Smooth muscle cell (in vitro differentiated cells): ENCODE results near the gene MUC6. TPM values are rescaled to one million over a fixed set of nuclear protein-coding genes. Genes with fewer than 3 reads are reported as not detected.

Source experiments
- DNase-seq: peaks from one replicate; lab custom pipeline; 2025; ENCODE audit not compliant: unreplicated experiment; lab: John Stamatoyannopoulos, UW
- H2AFZ ChIP-seq: fragments of 200-600 bp; sonication (generic); 2 replicates; pipeline ENCODE4 v1.6.0; 2016; ENCODE audit warnings: antibody characterized with exemption, low read depth, mild to moderate bottlenecking
- H3F3A ChIP-seq: fragments of 200-600 bp; sonication (generic); 2 replicates; pipeline ENCODE4 v1.6.0; 2017; ENCODE audit warnings: antibody characterized with exemption, low read depth
- H3K27ac ChIP-seq: fragments of 200-600 bp; sonication (generic); 2 replicates; pipeline ENCODE4 v1.5.1; 2016; ENCODE audit warnings: low read depth, mild to moderate bottlenecking
- H3K27me3 ChIP-seq: fragments of 200-600 bp; sonication (generic); 2 replicates; pipeline ENCODE4 v1.6.1; 2016; ENCODE audit warnings: low read depth, mild to moderate bottlenecking
- H3K36me3 ChIP-seq: fragments of 200-600 bp; sonication (generic); 2 replicates; pipeline ENCODE4 v1.5.1; 2016; ENCODE audit warnings: low read depth
- H3K4me1 ChIP-seq: fragments of 200-600 bp; sonication (generic); 2 replicates; pipeline ENCODE4 v1.5.1; 2016; ENCODE audit warnings: low read depth
- H3K4me2 ChIP-seq: fragments of 200-600 bp; sonication (generic); 2 replicates; pipeline ENCODE4 v1.6.0; 2016; ENCODE audit warnings: mild to moderate bottlenecking
- H3K4me3 ChIP-seq: fragments of 200-600 bp; sonication (generic); 2 replicates; pipeline ENCODE4 v1.5.1; 2016; ENCODE audit warnings: mild to moderate bottlenecking
- H3K79me2 ChIP-seq: fragments of 200-600 bp; sonication (generic); 2 replicates; pipeline ENCODE4 v1.6.0; 2016; ENCODE audit warnings: low read depth, mild to moderate bottlenecking
- H3K9ac ChIP-seq: fragments of 200-600 bp; sonication (generic); 2 replicates; pipeline ENCODE4 v1.6.0; 2016; ENCODE audit warnings: low read depth
- H3K9me3 ChIP-seq: fragments of 200-600 bp; sonication (generic); replicated peaks from 2 replicates; pipeline ENCODE4 v1.5.1; 2016; ENCODE audit warnings: low read depth
- H4K20me1 ChIP-seq: fragments of 200-600 bp; sonication (generic); 2 replicates; pipeline ENCODE4 v1.6.0; 2016; ENCODE audit warnings: low read depth
- CTCF ChIP-seq: fragments of 200-600 bp; sonication (generic); IDR thresholded peaks from 2 replicates; pipeline ENCODE4 v1.5.1; 2017; ENCODE audit warnings: borderline replicate concordance, mild to moderate bottlenecking, antibody characterized with exemption; ENCODE audit not compliant: insufficient read depth, poor library complexity, severe bottlenecking
- WGBS: methylation state at CpG from one replicate; pipeline ENCODE4 v1.1.7; 2016; ENCODE audit warnings: low lambda C conversion rate; 5-methylcytosine and 5-hydroxymethylcytosine counted together
- polyA plus RNA-seq: library from polyadenylated mRNA; unstranded; fragments of >200 nt; fragmentation: Nextera tagmentation; extraction: Ambion mirVana; gene quantifications from 2 replicates; pipeline ENCODE4 v1.2.1, GENCODE V29; 2016
- total RNA-seq: library from RNA; depleted of rRNA; stranded (reverse); fragments of >200 nt; gene quantifications from 2 replicates; pipeline ENCODE4 v1.2.3, GENCODE V29; 2014

Gene MUC6
- total and polyA plus RNA-seq, 2 experiments from 2014 or later, result not detected

- no peak overlapping the region for H3K27ac ChIP-seq
- no peak for TF ChIP-seq CTCF
- no peak overlapping the region for H3K4me3 ChIP-seq
- no peaks in the 10 kb centered on the region for H3K27me3 ChIP-seq
- H3K79me2 ChIP-seq, result peaks cover 36% of the 10 kb centered on the region
- H3K4me2 ChIP-seq, result no peak overlapping the region
- H3K9me3 ChIP-seq, result no peaks in the 10 kb centered on the region
- no peaks in the 10 kb centered on the region for H3F3A ChIP-seq
- H3K9ac ChIP-seq, result no peak overlapping the region
- 98% methylated on average over 14 of the region's 14 CpGs for WGBS
- H3K36me3 ChIP-seq, result no peaks in the 10 kb centered on the region
- no peak overlapping the region for H2AFZ ChIP-seq
- peaks cover 80% of the 10 kb centered on the region for H4K20me1 ChIP-seq
- DNase-seq, result no peak
- H3K4me1 ChIP-seq, result no peaks in the 10 kb centered on the region
These were observed 67.7 kb downstream of the MUC6 start for GRCh38 chr11:968822-969221.

GRCh38 chr11:967995-968751 lies 68.3 kb downstream of the MUC6 start:
- WGBS, result 97% methylated on average over 31 of the region's 31 CpGs
- Histone ChIP-seq H2AFZ (no peak overlapping the region), H4K20me1 (peaks cover 83% of the 10 kb centered on the region), H3K4me1 (no peaks in the 10 kb centered on the region), H3K9ac (no peak overlapping the region), H3K27ac (no peak overlapping the region), H3K4me3 (no peak overlapping the region), H3K36me3 (no peaks in the 10 kb centered on the region), H3K79me2 (peaks cover 40% of the 10 kb centered on the region), H3F3A (no peaks in the 10 kb centered on the region), H3K4me2 (no peak overlapping the region), H3K9me3 (no peaks in the 10 kb centered on the region), H3K27me3 (no peaks in the 10 kb centered on the region)
- no peak for DNase-seq
- TF ChIP-seq CTCF, result no peak

- no peak for DNase-seq
- TF ChIP-seq CTCF, result no peak
- no peak overlapping the region for H3K4me2 ChIP-seq
- H3K27me3 ChIP-seq, result no peaks in the 10 kb centered on the region
- no peak overlapping the region for H3K4me3 ChIP-seq
- peaks cover 64% of the 10 kb centered on the region for H4K20me1 ChIP-seq
- no peaks in the 10 kb centered on the region for H3K9me3 ChIP-seq
- H3K9ac ChIP-seq, result no peak overlapping the region
- H2AFZ ChIP-seq, result no peak overlapping the region
- 95% methylated on average over 13 of the region's 13 CpGs for WGBS
- H3K36me3 ChIP-seq, result no peaks in the 10 kb centered on the region
- H3K79me2 ChIP-seq, result peaks cover 43% of the 10 kb centered on the region
- no peak overlapping the region for H3K27ac ChIP-seq
- H3K4me1 ChIP-seq, result no peaks in the 10 kb centered on the region
- no peaks in the 10 kb centered on the region for H3F3A ChIP-seq
These were observed 71.2 kb downstream of the MUC6 start for GRCh38 chr11:965206-965775.
